Lower leg skin (tissue), 3 donors: Measurements from ENCODE around the gene PCGF5.

Source experiments
- POLR2A ChIP-seq, 2 donors: fragments of 450-650 bp; IDR thresholded peaks; one replicate each; pipeline ENCODE4 v1.6.1; 2016 to 2017; ENCODE audit warnings: antibody characterized with exemption in 2 of 2, mild to moderate bottlenecking in 1 of 2, moderate library complexity in 1 of 2
- TF ChIP-seq, protein P1 (sequence below), 3 donors: fragments of 450-650 bp; IDR thresholded peaks; one replicate each; pipeline ENCODE4 v1.5.1; 2016; ENCODE audit warnings: antibody characterized with exemption in 3 of 3, mild to moderate bottlenecking in 3 of 3, moderate library complexity in 2 of 3

DNA sequence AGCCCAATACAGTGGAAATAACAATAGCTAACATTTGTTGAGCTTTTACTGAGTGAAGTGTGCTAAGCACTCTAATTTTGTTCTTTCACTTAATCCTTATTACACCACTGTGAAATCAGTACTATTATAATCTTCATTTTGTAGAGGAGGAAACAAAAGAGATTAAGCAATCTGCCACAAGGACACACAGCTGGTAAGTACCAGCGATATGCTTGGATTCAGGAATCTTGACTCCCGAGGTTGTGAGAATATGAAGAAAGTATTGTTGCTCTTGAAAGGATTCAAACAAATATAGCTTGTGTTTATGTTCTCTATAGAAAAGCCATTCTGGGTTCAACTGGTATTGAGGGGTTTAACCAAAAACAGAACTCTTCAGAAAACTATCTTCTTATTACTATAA, 96.0 kb downstream of the PCGF5 start:
- TF ChIP-seq, protein P1, sequence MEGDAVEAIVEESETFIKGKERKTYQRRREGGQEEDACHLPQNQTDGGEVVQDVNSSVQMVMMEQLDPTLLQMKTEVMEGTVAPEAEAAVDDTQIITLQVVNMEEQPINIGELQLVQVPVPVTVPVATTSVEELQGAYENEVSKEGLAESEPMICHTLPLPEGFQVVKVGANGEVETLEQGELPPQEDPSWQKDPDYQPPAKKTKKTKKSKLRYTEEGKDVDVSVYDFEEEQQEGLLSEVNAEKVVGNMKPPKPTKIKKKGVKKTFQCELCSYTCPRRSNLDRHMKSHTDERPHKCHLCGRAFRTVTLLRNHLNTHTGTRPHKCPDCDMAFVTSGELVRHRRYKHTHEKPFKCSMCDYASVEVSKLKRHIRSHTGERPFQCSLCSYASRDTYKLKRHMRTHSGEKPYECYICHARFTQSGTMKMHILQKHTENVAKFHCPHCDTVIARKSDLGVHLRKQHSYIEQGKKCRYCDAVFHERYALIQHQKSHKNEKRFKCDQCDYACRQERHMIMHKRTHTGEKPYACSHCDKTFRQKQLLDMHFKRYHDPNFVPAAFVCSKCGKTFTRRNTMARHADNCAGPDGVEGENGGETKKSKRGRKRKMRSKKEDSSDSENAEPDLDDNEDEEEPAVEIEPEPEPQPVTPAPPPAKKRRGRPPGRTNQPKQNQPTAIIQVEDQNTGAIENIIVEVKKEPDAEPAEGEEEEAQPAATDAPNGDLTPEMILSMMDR (IDR thresholded peaks at IDR 0.05): no peak
- no peak for TF ChIP-seq POLR2A (IDR thresholded peaks at IDR 0.05)
